ENCODE data around the gene FERMT3. TPM values are rescaled to one million over a fixed set of nuclear protein-coding genes. Genes with fewer than 3 reads are reported as not detected.
A peak's percentile ranks its signal among the peaks of the same experiment; 100 is the strongest.

The FERMT3 gene
- total and polyA plus RNA-seq, 12 donors = 2.3 to 30.8 (median 6.8) TPM

DNA sequence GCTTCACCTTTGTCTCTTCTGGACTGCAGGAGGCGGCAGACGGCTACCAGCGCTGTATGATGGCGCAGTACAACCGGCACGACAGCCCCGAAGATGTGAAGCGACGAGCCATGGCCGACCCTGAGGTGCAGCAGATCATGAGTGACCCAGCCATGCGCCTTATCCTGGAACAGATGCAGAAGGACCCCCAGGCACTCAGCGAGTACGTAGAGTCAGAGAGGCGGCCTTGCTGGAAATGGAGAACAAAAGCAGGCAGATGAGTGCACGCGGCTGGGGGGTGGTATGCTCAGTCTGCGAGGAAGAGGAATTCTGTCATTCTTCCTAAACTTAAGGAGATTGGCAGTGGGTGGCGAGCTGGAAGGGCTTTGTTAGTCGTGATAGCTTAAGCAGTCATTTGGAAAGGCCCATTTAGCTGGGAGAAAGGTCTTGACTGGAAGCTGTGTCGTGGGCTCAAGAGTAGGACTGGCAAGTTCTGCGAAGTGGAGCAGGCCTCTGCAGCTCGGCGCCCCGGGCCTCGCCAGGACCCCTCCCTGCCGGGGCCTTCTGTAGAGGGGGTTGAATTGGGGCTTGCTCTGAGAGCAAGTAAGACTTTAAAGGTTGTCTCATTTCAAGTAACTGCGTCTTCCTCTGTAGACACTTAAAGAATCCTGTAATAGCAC, 3.0 kb upstream of the FERMT3 start:
- intact Hi-C loops (cut with DNase I) = loop anchor here in 7 of 10 donors (1.0 to 5.0 kb wide), 4 partner anchors 65 to 99 kb away; partner anchors contain the start of gene CATSPERZ (in 5 of the 7)
- H3K27ac ChIP-seq = no peak overlapping the region
- H3K27me3 ChIP-seq = no peaks in the 10 kb centered on the region
- WGBS, 2 donors = 91 to 94% methylated on average over 27 of the region's 27 CpGs
- no peaks in the 10 kb centered on the region for H3K9me3 ChIP-seq
- DNase-seq (no peak), ATAC-seq (no peak)
- TF ChIP-seq, protein P1, sequence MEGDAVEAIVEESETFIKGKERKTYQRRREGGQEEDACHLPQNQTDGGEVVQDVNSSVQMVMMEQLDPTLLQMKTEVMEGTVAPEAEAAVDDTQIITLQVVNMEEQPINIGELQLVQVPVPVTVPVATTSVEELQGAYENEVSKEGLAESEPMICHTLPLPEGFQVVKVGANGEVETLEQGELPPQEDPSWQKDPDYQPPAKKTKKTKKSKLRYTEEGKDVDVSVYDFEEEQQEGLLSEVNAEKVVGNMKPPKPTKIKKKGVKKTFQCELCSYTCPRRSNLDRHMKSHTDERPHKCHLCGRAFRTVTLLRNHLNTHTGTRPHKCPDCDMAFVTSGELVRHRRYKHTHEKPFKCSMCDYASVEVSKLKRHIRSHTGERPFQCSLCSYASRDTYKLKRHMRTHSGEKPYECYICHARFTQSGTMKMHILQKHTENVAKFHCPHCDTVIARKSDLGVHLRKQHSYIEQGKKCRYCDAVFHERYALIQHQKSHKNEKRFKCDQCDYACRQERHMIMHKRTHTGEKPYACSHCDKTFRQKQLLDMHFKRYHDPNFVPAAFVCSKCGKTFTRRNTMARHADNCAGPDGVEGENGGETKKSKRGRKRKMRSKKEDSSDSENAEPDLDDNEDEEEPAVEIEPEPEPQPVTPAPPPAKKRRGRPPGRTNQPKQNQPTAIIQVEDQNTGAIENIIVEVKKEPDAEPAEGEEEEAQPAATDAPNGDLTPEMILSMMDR (IDR thresholded peaks at IDR 0.05) = no peak
- peaks cover 5 to 80% (median 52%) of the 10 kb centered on the region in 9 donors for H3K36me3 ChIP-seq
- no peak overlapping the region for H3K4me3 ChIP-seq
- peaks cover 7 to 46% (median 36%) of the 10 kb centered on the region in 9 donors for H3K4me1 ChIP-seq

DNA sequence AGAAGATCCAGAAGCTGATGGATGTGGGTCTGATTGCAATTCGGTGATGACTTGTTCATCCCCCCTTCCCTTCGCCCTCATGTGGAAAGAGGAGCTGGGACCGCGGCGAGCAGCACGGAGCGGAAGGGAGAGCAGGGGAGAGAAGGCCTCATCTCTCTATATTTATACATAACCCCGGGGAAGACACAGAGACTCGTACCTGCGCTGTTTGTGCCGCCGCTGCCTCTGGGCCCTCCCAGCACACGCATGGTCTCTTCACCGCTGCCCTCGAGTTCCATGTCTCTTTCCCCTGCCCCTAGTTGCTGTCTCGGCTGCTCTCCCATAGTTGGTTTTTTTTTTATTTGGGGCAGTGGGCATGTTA, 2.5 kb upstream of the FERMT3 start:
- ATAC-seq = no peak
- DNase-seq = no peak
- Histone ChIP-seq H3K27me3 (no peaks in the 10 kb centered on the region), H3K9me3 (no peaks in the 10 kb centered on the region), H3K27ac (no peak overlapping the region), H3K4me1 (peaks cover 7 to 51% (median 39%) of the 10 kb centered on the region in 9 donors), H3K4me3 (no peak overlapping the region), H3K36me3 (peaks cover 5 to 75% (median 47%) of the 10 kb centered on the region in 9 donors)
- 85 to 90% methylated on average over 16 of the region's 16 CpGs for WGBS, 2 donors
- intact Hi-C loops (cut with DNase I) = loop anchor here in 7 of 10 donors (1.0 to 5.0 kb wide), 4 partner anchors 64 to 98 kb away; partner anchors contain the start of gene CATSPERZ (in 5 of the 7)
- TF ChIP-seq, protein P1 (IDR thresholded peaks at IDR 0.05) = no peak

DNA sequence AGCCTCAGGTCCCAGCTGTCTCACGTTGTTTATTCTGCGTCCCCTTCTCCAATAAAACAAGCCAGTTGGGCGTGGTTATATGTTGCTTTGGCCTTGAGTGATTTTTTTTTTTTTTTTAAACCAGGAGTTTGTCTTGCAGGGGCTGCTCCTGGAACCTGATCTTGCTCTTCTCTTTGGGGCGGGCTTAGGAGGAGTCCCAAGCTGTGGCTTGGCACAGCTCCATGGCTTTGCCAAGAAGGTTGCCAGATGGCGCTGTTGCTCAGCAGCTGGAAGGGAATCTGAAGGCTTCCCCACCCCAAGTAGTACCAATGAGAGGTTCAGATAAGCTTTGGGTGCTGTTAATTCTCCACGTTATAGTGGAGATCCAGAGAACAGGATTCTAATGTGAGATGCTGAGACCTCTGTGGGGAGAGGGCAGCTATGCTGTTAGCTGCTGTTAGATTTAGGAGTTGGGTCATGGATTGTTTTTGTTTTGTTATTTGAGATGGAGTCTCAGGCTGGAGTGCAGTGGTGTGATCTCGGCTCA, 2.0 kb upstream of the FERMT3 start:
- Histone ChIP-seq H3K36me3 (peaks cover 5 to 75% (median 44%) of the 10 kb centered on the region in 9 donors), H3K4me1 (peaks cover 7 to 55% (median 39%) of the 10 kb centered on the region in 9 donors), H3K27ac (peak overlapping the region in 7 of 10 donors; percentile 1 to 99 (median 28)), H3K9me3 (no peaks in the 10 kb centered on the region), H3K27me3 (no peaks in the 10 kb centered on the region), H3K4me3 (no peak overlapping the region)
- TF ChIP-seq, protein P1 (IDR thresholded peaks at IDR 0.05) = peak; percentile 39 to 83 (median 73)
- DNase-seq = peak; percentile 82 to 85
- ATAC-seq = peak; percentile 46 to 75 (median 64)
- WGBS, 2 donors = 43 to 51% methylated on average over 7 of the region's 7 CpGs
- intact Hi-C loops (cut with DNase I) = loop anchor here in 7 of 10 donors (1.0 to 5.0 kb wide), 4 partner anchors 64 to 98 kb away; partner anchors contain the start of gene CATSPERZ (in 5 of the 7)

DNA sequence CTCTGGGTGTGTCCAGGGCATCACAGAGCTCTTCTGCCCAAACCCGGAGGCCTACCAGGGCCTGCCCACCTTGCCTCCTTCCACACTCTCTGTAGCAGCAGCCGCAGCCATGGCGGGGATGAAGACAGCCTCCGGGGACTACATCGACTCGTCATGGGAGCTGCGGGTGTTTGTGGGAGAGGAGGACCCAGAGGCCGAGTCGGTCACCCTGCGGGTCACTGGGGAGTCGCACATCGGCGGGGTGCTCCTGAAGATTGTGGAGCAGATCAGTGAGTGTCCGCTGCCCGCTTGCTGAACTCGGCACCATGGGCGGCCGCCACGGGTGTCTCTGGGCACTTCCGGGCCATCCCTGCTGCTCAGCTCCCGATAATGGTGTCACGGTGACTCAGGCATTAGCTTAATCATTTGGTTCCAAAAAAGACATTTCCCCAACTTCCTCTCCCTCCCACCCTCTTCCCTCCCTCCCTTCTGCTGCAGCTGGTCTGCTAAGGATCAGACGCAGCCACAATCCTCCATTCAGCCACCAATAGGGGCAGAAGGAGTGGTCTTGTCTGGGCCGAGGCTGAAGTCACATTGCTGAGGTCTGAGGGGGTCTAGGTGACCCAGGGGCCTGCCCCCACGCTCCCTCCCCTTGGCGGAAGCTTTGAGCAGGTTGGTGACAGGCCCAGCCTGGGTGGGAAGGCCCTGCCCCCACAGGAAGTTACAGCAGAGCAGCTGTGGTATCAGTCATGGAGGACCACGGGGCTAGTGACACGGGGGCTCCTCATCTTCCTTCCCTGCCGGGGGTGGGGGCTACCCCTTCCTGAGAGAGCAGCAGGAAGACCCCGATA, 950 bp downstream of the FERMT3 start:
- H3K27me3 ChIP-seq = no peaks in the 10 kb centered on the region
- ATAC-seq (peak; percentile 54 to 76 (median 68)), DNase-seq (peak; percentile 65 to 75)
- H3K4me1 ChIP-seq = peaks cover 7 to 55% (median 39%) of the 10 kb centered on the region in 9 donors
- no peaks in the 10 kb centered on the region for H3K9me3 ChIP-seq
- peak overlapping the region; percentile 82 to 99 (median 91) for H3K27ac ChIP-seq
- TF ChIP-seq, protein P1 (IDR thresholded peaks at IDR 0.05) = no peak
- WGBS, 2 donors = 37% methylated on average over 30 of the region's 30 CpGs
- intact Hi-C loops (cut with DNase I) = loop anchor here in 3 of 10 donors (5.0 kb wide), 2 partner anchors 90 to 95 kb away; partner anchors contain the start of gene CATSPERZ (in 1 of the 3)
- peaks cover 0 to 74% (median 26%) of the 10 kb centered on the region in 9 donors for H3K36me3 ChIP-seq
- peak overlapping the region in 9 of 10 donors; percentile 28 to 76 (median 51) for H3K4me3 ChIP-seq
